GM18873 (cell line): ENCODE data around the gene TRPM8.
"Not testable (repeated sequence)": the region's sequence is repeated elsewhere in the genome, so short reads cannot be mapped to it uniquely, and the experiment has no call there.

ENCODE experiments used
- ATAC-seq: cut with Tn5 transposase; IDR thresholded peaks from one replicate; pipeline ENCODE4 v1.9.1; 2021; ENCODE audit warnings: mild to moderate bottlenecking, moderate library complexity, moderate number of reproducible peaks; ENCODE audit not compliant: unreplicated experiment, low FRiP score

Gene TRPM8

GRCh38 chr2:233917116-233917515 lies at the start of gene TRPM8:
TSS of gene TRPM8 (plus strand) at chr2:233917373. CDS start at chr2:233926538, 9,165 bp downstream.
- no peak for ATAC-seq

GRCh38 chr2:233867993-233868532 lies 49.1 kb upstream of the TRPM8 start, which contains the start of gene MSL3B:
TSS of gene MSL3B (minus strand) at chr2:233868386.
- ATAC-seq = no peak

GRCh38 chr2:233871432-233871831 lies 45.7 kb upstream of the TRPM8 start:
- no peak for ATAC-seq

- ATAC-seq = not testable (repeated sequence)
Observed at GRCh38 chr2:233872125-233872524, 45.0 kb upstream of the TRPM8 start.

GRCh38 chr2:233882353-233882752 lies 34.8 kb upstream of the TRPM8 start:
- no peak for ATAC-seq

- no peak for ATAC-seq
Observed at GRCh38 chr2:233892793-233893192, 24.4 kb upstream of the TRPM8 start.

- ATAC-seq = not testable (repeated sequence)
Observed at GRCh38 chr2:233896253-233896652, 20.9 kb upstream of the TRPM8 start.

- no peak for ATAC-seq
Observed at GRCh38 chr2:233901367-233901766, 15.8 kb upstream of the TRPM8 start.

GRCh38 chr2:233901884-233902283 lies 15.3 kb upstream of the TRPM8 start:
- no peak for ATAC-seq

GRCh38 chr2:233905945-233906344 lies 11.2 kb upstream of the TRPM8 start:
- no peak for ATAC-seq

GRCh38 chr2:233907627-233908026 lies 9.5 kb upstream of the TRPM8 start:
- ATAC-seq = no peak

- no peak for ATAC-seq
Observed at GRCh38 chr2:233912691-233913423, 4.3 kb upstream of the TRPM8 start.

- no peak for ATAC-seq
Observed at GRCh38 chr2:233915128-233915527, 2.0 kb upstream of the TRPM8 start.

GRCh38 chr2:233919319-233919718 lies 2.1 kb downstream of the TRPM8 start:
- ATAC-seq = no peak

- no peak for ATAC-seq
Observed at GRCh38 chr2:233919938-233920337, 2.8 kb downstream of the TRPM8 start.

- no peak for ATAC-seq
Observed at GRCh38 chr2:233922471-233922870, 5.3 kb downstream of the TRPM8 start.

- no peak for ATAC-seq
Observed at GRCh38 chr2:233925402-233925801, 8.2 kb downstream of the TRPM8 start.

- no peak for ATAC-seq
Observed at GRCh38 chr2:233926806-233927205, 9.6 kb downstream of the TRPM8 start.

- no peak for ATAC-seq
Observed at GRCh38 chr2:233928594-233929351, 11.6 kb downstream of the TRPM8 start.

GRCh38 chr2:233929352-233930022 lies 12.3 kb downstream of the TRPM8 start:
- ATAC-seq = no peak

- ATAC-seq = no peak
Observed at GRCh38 chr2:233934524-233934923, 17.4 kb downstream of the TRPM8 start.
